ENCODE data around the gene IDE. TPM values are rescaled to one million over a fixed set of nuclear protein-coding genes. Genes with fewer than 3 reads are reported as not detected.

IDE gene
- total and polyA plus RNA-seq, 2 of the 4 experiments (the other 2 are of a cell fraction) = 9.3 to 27.4 TPM

- TF ChIP-seq NFE2L2 (IDR thresholded peaks at IDR 0.05; ENCODE audit: low read depth, low read length) (no peak), RCOR1 (IDR thresholded peaks at IDR 0.05; ENCODE audit: insufficient replicate concordance, low read length) (no peak), FOS (IDR thresholded peaks at IDR 0.05; ENCODE audit: low read depth, low read length) (no peak)
- Histone ChIP-seq H4K5ac (ENCODE audit: low read depth, low read length) (no peak overlapping the region), H3K23ac (ENCODE audit: low read depth, low read length) (no peak overlapping the region), H2AK9ac (replicated peaks; ENCODE audit: low read depth, low read length, poor library complexity) (no peak overlapping the region), H3K56ac (ENCODE audit: extremely low read depth, insufficient read depth, low read length) (no peak overlapping the region), H3K9ac (ENCODE audit: low read depth, low read length) (no peak overlapping the region), H2BK20ac (ENCODE audit: low read depth, low read length) (no peak overlapping the region), H3K18ac (ENCODE audit: low read depth, low read length) (no peak overlapping the region), H3K9me1 (ENCODE audit: insufficient read depth, low read length) (peaks cover 6% of the 10 kb centered on the region), H3K79me1 (ENCODE audit: low read depth in 1 of 2, low read length in 2 of 2) (no peaks in the 10 kb centered on the region), H4K8ac (ENCODE audit: low read depth in 2 of 2, low read length in 2 of 2) (no peak overlapping the region), H2AK5ac (ENCODE audit: low read depth, low read length) (no peak overlapping the region), H3K4me2 (ENCODE audit: low read depth, low read length) (no peak overlapping the region), H3K4me1 (ENCODE audit: control insufficient read depth, insufficient read depth, low read length) (peaks cover 3% of the 10 kb centered on the region), H2BK15ac (ENCODE audit: low read depth, low read length) (no peak overlapping the region), H4K20me1 (ENCODE audit: insufficient read depth, low read length) (no peaks in the 10 kb centered on the region; the same call in 1 of the 2 replicates), H3K27ac (ENCODE audit: insufficient read depth, low read length) (no peak overlapping the region), H2BK5ac (ENCODE audit: low read depth, low read length, poor library complexity, severe bottlenecking) (no peak overlapping the region), H3K9me3 (ENCODE audit: control insufficient read depth, insufficient read depth, low read length) (no peaks in the 10 kb centered on the region), H3K4ac (ENCODE audit: low read depth, low read length) (no peak overlapping the region), H3K36me3 (ENCODE audit: control insufficient read depth, insufficient read depth, low read length) (peaks cover 8% of the 10 kb centered on the region), H2BK120ac (ENCODE audit: low read depth, low read length) (no peak overlapping the region), H2AFZ (replicated peaks; ENCODE audit: low read length, poor library complexity) (no peak overlapping the region), H4K91ac (ENCODE audit: insufficient read depth, low read depth, low read length) (no peak overlapping the region), H3K14ac (replicated peaks; ENCODE audit: low read depth, low read length) (no peak overlapping the region), H3K27me3 (ENCODE audit: control insufficient read depth, insufficient read depth, low read length) (no peaks in the 10 kb centered on the region), H3K4me3 (ENCODE audit: insufficient read depth, low read depth, low read length) (no peak overlapping the region)
- dilution Hi-C loops (cut with HindIII; ENCODE audit: low sequenced_read_pairs, unreplicated experiment) (no loop called here), in situ Hi-C loops (cut with MboI; ENCODE audit: low sequenced_read_pairs) (no loop called here), intact Hi-C loops (cut with micrococcal nuclease) (no loop called here)
- POLR2A ChIA-PET (ENCODE audit: unreplicated experiment) = no interaction called here
- DNase-seq = no peak
- no TSS peak for BruUV-seq (replicated peaks)
- CTCF ChIA-PET = no interaction called here
- ATAC-seq (ENCODE audit: low read depth) = no peak
- WGBS, 2 experiments (ENCODE audit: extremely low coverage in 2 of 2, insufficient read length in 1 of 2) = no CpG with 5 or more reads among the region's 1 CpG
Observed at GRCh38 chr10:92493362-92493761, 80.5 kb downstream of the IDE start.
